HG03460 (cell line): ENCODE data around the gene FANCB.

Source experiments
- ATAC-seq: cut with Tn5 transposase; IDR thresholded peaks from one replicate; pipeline ENCODE4 v1.9.1; 2021; ENCODE audit not compliant: unreplicated experiment

Gene FANCB

DNA sequence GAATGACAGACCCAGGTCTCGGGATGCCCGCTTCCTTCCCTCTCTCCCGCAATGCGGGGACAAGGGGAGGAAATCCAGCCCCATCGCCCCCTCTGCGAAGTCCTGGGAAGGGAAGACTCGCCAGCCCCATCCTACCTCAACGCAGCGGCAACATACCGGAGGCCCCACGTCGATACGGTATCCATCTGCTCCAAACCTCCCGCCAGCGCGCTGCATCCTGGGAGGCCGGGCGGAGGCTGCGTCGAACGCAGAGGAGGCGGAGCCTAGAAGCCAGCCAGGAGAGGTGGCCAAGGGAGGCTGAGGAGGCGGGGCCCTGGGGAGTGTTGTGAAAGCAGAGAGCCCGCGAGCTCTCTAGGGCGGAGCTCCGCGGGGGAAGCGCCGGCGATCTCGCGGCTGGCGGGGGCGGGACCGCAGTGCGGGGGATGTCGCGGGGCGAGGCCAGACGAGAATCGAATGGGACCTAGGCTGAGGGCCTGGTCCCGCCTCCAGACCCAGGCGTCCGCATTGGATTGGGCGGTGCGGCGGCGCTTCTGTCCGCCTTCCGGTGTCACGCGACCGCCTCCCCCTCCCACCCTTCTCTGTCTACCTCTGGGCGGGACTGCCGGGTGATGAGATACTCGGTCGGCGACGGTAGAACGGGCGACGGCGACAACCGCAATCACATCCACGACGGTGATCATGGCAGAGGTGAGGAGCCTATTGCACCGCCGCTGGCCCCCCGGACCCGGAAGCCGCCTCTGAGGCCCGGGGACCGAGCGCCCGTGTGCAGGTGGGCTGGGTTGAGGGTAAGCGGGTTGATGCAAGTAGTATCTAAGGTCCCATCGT is at the start of gene FANCB, which contains the start of gene MOSPD2:
TSS of gene FANCB (minus strand) at position 219 of the 825 bp plus-strand sequence. CDS start 7,559 bp downstream, outside the sequence.
TSS of gene MOSPD2 (plus strand) at position 571 of the 825 bp plus-strand sequence. CDS start at position 679, 108 bp downstream.
- ATAC-seq, result peak; percentile 95

GRCh38 chrX:14922437-14922836 is 49.6 kb upstream of the FANCB start:
- ATAC-seq, result no peak

DNA sequence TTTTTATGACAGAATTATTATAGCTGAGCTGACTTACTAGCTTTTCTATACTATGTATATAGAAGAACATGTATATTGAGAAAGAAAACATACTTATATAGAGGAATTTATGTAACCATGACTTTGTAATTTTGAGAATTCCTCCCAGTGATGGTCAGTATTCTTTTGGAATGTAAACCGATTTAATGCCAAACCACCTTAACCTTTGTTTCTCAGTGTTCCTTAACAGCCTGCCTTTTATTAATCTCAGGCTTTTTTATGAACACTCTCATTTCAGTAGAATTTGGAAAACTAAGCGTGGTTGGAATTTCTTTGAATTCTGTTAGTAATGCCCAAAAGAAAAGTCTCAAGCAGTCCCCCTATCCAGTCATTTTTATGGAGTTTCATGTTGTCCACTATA is 47.3 kb upstream of the FANCB start:
- no peak for ATAC-seq

GRCh38 chrX:14919407-14919806 is 46.5 kb upstream of the FANCB start:
- no peak for ATAC-seq

- ATAC-seq, result no peak
These were observed 43.3 kb upstream of the FANCB start for GRCh38 chrX:14916017-14916674.

DNA sequence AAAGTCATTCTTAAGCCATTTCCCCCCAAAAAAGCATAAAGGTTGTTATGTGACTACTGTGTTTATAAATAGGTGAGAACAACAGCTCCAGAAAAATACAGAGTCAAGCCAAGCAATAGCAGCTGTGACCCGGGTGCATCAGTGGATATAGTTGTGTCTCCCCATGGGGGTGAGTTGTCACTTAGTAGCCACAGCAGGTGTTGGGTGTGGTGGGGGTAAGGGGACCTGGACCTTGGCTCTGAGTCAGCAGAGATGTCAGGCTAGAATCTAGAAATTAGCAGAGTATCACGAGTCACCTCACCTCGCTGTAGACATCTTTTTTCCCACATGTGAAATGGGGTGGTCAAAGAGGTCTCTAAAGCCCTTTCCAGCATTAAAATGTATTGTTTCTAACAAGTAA is 42.7 kb upstream of the FANCB start:
- no peak for ATAC-seq

DNA sequence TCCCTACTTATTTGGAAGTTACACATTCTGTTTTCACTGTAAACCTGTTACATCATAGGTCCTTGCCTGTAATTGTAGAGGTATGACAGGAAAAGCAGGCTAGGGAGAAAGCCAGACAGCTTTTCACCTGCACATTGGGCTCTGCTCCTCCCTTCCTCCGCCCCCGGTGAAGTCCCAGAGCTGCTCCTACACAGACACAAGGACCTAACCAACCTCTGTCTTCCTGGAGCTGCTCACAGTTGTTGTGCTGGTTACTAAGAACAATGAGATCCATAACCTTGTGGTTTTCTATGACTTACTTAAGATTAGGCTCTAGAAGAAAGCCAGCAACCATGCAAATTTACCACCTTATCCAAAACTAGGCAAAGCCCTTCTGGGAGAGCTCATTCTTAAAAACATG is 40.4 kb upstream of the FANCB start:
- no peak for ATAC-seq

- ATAC-seq, result no peak
These were observed 31.0 kb upstream of the FANCB start for GRCh38 chrX:14903891-14904290.

GRCh38 chrX:14902537-14902936 is 29.7 kb upstream of the FANCB start:
- ATAC-seq, result no peak

- peak; percentile 73 for ATAC-seq
These were observed 26.7 kb upstream of the FANCB start for GRCh38 chrX:14899607-14900006.

DNA sequence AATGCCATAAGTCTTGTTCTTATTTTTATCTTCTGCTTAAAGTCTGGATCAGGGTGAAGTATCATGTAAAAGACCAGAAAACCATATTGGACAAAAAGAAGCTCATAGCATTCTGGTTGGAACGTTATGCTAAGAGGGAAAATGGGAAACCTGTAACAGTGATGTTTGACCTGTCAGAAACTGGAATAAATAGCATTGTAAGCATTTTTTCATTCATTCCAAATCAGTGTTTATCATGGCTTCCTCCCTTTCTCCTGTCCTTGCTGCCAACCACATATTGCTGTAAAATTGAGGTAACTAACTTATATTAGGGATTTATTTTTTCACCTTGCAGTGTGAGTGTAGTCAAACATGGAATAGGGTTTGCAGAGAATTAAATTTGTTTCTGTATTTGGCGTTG is 24.2 kb upstream of the FANCB start:
- no peak for ATAC-seq

DNA sequence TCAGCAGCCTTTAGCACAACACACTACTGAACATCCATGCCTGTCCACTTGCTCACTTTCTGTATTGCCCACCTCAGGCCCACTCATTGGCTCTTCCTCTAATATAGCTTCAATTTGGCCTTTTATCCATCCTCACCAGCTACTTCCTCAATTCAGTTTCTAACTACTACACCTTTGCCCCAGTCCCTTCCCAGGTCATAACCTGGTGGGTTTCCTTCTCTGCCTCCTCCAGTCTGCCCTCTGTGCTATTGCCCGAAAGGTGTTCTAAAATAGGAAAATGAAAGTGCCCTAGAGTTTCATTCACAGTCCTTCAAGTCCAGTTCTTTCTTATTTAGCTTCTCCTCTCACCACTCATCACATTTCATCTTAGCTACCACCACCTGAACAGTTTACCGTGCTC is 23.4 kb upstream of the FANCB start:
- ATAC-seq, result no peak

GRCh38 chrX:14886252-14886651 is 13.4 kb upstream of the FANCB start:
- ATAC-seq, result no peak

GRCh38 chrX:14884714-14885113 is 11.8 kb upstream of the FANCB start:
- no peak for ATAC-seq

DNA sequence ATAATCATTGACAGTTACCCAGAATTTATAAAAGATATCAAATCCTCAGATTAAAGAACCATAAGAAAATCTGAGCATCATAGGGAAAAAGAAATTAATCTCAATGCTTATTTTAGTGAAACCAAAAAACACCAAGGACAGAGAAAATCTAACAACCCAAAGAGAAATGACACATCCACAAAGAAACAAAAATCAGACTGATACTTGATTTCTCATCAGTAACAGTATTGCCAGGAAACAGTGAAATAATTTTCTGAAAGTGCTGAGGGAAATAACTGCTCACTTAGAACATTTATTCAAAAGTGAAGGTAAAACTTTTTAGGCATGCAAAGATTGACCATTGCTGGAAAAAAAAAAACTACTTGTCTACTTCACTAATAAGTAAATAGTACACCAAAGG is 11.0 kb upstream of the FANCB start:
- no peak for ATAC-seq

- ATAC-seq, result no peak
These were observed 2.8 kb upstream of the FANCB start for GRCh38 chrX:14875624-14876023.

DNA sequence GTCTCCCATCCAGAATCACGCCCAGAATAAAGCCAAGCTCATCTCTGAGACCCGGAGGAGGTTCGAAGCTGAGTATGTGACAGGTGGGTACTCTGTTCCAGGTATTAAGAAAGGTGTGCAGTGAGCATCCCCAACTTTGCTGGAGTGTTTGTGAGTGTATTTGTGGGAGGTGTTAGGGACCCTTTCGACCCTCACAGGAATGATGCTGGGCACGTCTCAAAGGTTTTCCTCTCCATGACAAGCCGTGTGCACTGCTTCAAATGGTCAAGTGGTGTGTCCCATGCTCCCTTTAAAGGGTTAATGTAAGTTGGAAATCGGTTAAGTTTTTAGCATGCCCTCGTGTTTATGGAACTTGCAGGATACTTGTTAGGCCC is 794 bp upstream of the FANCB start:
- no peak for ATAC-seq

GRCh38 chrX:14872355-14872754 is 514 bp downstream of the FANCB start:
- no peak for ATAC-seq

DNA sequence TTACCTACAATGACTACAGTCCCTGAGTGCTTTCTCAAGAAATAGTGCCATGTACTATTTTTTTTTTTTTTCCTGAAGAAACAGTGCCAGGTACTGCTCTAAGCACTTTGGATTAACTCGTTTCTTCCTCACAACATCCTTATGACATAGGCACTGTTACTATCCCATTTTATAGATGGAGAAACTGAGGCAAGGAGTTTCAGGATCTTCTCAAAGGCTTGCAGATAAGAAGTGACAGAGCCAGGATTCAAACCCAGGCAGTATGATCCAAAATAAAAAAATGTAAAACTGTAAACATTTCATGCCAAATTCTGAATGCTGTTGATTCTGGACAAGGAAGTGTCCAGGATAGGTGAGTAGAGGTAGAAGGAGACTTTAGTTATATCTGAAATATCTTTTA is 1.1 kb downstream of the FANCB start:
- no peak for ATAC-seq

DNA sequence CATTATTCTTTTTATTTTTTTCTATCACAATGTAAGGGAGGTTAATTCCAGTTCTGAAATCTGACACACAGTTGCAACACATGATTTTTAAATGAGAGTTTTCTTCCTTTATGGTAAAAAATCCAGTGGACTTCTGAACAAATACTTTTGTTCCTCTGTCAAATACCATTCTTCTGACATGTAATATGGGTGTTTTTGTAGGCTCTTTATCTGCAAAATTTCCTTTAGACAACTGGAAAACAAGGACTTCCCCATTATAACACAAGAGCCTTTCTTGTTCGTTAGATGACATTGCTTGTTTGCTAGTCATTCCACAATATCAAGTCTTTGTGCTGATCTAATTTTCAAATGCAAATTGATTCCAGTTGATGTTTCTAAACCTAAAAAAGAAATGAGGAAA is 7.7 kb downstream of the FANCB start:
- no peak for ATAC-seq

- ATAC-seq, result no peak
These were observed 8.2 kb downstream of the FANCB start for GRCh38 chrX:14864631-14865030.

DNA sequence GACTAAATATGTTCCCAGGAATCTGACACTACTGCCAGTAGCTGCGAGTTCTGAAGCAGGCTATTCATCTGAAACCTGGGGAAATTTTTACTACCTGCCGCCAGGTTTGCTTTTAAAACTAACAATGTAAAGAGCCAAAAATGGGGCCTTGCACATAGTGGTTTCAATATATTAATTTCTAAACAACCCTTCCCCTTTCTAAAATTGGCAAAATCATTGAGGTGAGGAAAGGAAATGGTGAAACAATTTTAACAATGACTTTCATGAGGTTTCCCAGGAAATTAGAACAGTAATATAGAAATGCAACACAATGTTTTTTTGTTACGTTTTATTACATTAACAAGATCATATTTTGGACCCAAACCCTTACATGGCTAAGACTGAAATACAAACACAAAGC is 21.3 kb downstream of the FANCB start:
- no peak for ATAC-seq
